Peyer's patch (tissue), 4 donors: ENCODE data around the gene PRKACG.

Source experiments
- CTCF ChIP-seq, 6 experiments: fragments of 450-650 bp in 4 of 6; fragments of 200-600 bp in 2 of 6; sonication (generic) in 1 of 6; IDR thresholded peaks; one replicate each; pipeline ENCODE4 v1.5.1; 2017 to 2019; ENCODE audit warnings: antibody characterized with exemption in 6 of 6, mild to moderate bottlenecking in 3 of 6, moderate library complexity in 1 of 6
- POLR2A ChIP-seq, 2 donors: fragments of 450-650 bp; IDR thresholded peaks; one replicate each; pipeline ENCODE4 v1.5.1; 2017; ENCODE audit warnings: antibody characterized with exemption in 2 of 2, mild to moderate bottlenecking in 2 of 2, moderate library complexity in 2 of 2

GRCh38 chr9:69036309-69036708, 22.4 kb upstream of the PRKACG start:
- TF ChIP-seq CTCF (IDR thresholded peaks at IDR 0.05), result no peak
- no peak for TF ChIP-seq POLR2A (IDR thresholded peaks at IDR 0.05)
